Suppressor macrophage treated with lipopolysaccharide for 4 hours (primary cell): ENCODE results near the gene MAPRE3.
"Not testable (repeated sequence)": the region's sequence is repeated elsewhere in the genome, so short reads cannot be mapped to it uniquely, and the experiment has no call there.

ENCODE experiments used
- DNase-seq: peaks from one replicate; pipeline ENCODE4 v3.0.0-alpha.2; 2020

Gene MAPRE3

DNA sequence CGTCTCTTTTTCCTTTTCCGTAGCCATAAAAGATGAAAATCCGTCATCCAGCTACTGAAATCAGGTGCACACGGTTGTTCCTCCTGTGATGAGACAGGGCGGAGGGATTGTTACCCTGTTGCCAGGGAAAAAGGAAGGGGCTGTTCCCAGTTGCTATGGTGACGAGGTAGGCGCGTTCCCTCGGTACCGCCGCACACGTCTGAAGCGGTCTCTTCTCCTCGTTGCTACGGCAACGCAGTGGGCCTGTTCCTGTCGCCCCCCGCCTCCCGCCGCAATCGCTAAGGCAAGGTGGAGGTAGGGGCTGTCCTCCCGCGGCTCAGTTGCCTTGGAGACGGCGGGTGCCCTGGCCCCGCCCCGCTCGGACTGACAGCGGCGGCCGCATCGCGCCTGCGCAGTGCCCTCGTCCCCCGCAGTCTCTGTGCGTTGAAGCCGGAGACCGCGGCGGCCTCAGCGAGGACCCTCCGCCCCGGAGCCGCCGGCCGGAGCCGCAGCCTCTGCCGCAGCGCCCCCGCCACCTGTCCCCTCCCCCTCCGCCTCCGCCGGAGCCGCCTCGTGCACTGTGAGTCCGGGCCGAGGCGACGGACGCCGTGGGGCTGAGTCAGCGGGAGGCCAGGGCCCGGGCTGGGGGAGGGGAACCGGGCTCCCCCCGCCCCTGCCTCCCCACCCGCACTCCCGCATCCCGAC is at the start of gene MAPRE3:
Gene MAPRE3 (plus strand): TSS at position 394 of the 684 bp plus-strand sequence. CDS start 51,582 bp downstream, outside the sequence.
- DNase-seq, result peak; percentile 84

DNA sequence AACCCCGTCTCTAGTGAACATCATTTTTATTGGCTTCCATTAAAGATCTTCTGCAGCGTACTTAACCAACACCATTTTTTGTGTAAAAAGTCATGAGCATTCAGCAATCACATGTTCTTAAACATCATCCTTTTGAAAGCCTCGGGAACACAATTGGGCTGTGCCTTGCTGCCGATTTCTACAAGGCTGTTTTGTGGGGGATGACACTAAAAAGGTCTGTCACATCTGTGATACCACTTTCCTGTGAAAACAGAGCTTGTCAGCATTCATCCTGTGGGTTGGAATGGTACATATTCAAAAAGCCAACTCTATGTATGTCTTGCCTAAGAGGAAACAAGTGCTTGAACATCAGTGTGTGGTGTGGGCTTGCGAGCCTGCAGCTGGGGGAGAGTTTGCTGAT is 49.1 kb upstream of the MAPRE3 start:
- no peak for DNase-seq

DNA sequence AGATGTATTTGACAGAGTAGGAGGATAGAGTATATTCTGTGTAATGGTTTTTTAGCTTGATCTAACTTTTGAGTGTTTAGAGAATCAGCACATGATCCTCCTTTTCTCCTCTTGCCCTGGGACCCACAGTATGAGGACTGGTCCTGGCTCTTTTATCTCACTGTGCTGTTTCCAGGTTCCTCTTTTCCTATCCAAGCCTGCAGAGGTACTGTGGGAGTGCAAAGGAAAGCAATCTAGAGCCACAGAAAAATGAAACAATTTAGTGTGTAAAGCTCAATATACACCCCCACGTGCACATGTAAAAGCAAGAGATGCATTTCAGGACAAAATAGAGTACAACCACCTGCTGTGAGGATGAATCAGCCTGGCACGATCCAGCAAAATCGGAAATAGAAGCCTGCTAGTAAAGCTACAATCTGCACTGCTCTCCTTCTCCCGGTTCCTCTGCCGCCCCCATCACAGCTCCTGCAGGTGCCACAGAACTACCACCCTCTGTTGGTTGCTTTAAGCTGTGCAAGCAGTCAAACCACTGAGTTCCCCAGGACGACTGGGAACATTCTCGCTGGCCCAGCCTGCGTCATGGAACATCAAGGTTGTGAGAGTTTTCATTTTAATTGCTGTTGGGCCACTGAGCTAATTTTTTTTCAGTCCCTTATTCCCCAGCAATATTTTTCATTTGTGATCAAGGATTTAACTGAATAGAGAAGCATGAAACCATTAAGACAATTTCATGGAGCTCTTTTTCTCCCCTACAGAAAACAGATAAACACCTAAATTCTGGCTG is 47.8 kb upstream of the MAPRE3 start:
- DNase-seq, result peak; percentile 31

- DNase-seq, result not testable (repeated sequence)
Observed at GRCh38 chr2:26923189-26923466, 47.3 kb upstream of the MAPRE3 start.

GRCh38 chr2:26924731-26925099 is 45.7 kb upstream of the MAPRE3 start:
- no peak for DNase-seq

- no peak for DNase-seq
Observed at GRCh38 chr2:26925100-26925791, 45.2 kb upstream of the MAPRE3 start.

- no peak for DNase-seq
Observed at GRCh38 chr2:26927221-26927620, 43.2 kb upstream of the MAPRE3 start.

- DNase-seq, result no peak
Observed at GRCh38 chr2:26932974-26933373, 37.5 kb upstream of the MAPRE3 start.

GRCh38 chr2:26933431-26934334 is 36.8 kb upstream of the MAPRE3 start:
- DNase-seq, result no peak

- no peak for DNase-seq
Observed at GRCh38 chr2:26934335-26934724, 36.1 kb upstream of the MAPRE3 start.

DNA sequence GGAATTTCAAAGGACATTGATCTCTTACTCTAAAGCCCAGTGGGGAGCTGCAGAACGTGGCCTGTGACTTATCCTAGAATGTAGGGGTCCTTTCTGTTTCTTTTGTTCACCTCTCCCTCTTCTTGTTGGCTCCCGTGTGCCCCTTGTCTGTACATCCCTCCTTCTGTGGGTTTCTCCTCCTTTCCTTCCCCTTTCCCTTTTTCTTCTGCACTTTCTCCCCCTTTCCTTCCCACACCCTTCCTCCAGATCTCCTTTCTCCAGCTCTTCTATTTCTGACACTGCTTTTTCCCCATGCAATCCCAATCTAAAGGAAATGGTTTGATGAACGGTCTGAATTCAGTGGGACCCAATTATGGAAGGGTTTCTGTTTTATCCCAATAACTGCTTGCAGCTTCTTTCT is 35.5 kb upstream of the MAPRE3 start:
- DNase-seq, result no peak

DNA sequence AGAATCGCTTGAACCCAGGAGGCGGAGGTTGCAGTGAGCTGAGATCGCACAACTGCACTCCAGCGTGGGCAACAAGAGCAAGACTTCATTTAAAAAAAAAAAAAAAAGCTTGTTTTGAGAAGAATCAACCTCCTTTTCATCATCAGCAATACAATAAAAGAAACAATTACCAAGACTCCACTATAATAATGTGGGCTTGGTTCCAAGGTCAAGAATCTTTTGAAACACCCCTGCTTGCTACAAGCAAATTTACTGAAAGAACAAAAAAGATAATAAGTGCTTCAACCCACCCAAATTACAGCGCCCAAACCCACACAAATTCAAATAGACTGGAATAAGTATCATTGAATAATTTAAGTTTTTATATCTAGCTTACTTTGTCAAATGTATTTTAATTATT is 33.6 kb upstream of the MAPRE3 start:
- no peak for DNase-seq

- no peak for DNase-seq
Observed at GRCh38 chr2:26938399-26939118, 31.9 kb upstream of the MAPRE3 start.

- no peak for DNase-seq
Observed at GRCh38 chr2:26940001-26940400, 30.4 kb upstream of the MAPRE3 start.

DNA sequence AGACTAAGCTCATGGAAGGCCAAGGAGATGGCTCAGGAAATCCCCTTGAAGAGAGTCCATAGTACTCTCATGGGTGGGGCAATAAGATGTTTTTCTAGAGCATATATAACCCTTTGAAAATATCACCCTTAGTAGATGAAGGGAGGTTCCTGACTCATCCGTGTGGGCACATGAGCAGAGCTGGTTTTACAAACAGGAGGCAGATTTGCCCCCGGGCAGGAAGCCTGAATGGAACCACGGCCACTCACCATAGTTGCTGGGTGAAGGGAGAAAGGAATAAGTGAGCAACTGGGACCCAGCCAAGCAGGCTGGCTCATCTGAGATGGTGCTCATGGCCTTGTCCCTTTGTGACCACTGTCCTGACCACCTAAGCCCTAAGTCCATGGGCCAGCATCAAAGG is 29.0 kb upstream of the MAPRE3 start:
- DNase-seq, result no peak

- peak; percentile 62 for DNase-seq
Observed at GRCh38 chr2:26942543-26943295, 27.7 kb upstream of the MAPRE3 start.

DNA sequence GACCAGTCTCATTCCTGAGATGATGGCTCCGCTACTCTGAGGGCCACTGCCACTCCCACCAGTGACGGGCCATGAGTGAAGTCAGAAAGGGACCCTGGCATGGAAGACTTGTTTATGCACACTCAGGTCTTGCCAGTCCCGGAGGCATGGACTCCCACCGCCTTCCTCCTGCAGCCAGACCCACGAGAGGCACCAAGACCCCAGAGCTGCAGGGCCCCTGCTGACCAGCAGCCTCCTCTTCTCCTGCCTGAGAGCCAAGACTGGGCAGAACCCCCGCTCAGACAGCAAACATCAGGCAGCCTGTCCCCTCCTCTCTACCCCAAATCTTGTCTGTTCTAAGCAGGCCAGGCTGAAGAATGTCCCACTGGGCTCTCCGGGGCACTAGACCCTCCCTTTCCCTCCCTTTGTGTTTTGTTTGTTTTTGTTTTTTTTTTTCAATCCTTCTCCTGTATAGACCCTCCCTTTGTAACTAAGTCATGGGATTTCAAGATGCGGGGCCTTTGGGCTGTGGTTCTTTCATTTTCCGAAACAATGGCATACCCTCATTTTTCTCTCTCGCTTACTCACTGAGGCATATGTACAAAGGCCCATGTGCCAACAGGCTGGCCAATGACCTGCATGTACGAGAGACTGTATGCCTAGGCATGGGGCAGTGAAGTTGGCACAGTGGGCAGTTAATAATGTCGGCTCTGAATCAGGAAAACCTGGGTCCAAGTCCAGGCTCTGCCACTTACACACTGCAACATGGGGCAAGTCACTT is 24.3 kb upstream of the MAPRE3 start:
- no peak for DNase-seq

DNA sequence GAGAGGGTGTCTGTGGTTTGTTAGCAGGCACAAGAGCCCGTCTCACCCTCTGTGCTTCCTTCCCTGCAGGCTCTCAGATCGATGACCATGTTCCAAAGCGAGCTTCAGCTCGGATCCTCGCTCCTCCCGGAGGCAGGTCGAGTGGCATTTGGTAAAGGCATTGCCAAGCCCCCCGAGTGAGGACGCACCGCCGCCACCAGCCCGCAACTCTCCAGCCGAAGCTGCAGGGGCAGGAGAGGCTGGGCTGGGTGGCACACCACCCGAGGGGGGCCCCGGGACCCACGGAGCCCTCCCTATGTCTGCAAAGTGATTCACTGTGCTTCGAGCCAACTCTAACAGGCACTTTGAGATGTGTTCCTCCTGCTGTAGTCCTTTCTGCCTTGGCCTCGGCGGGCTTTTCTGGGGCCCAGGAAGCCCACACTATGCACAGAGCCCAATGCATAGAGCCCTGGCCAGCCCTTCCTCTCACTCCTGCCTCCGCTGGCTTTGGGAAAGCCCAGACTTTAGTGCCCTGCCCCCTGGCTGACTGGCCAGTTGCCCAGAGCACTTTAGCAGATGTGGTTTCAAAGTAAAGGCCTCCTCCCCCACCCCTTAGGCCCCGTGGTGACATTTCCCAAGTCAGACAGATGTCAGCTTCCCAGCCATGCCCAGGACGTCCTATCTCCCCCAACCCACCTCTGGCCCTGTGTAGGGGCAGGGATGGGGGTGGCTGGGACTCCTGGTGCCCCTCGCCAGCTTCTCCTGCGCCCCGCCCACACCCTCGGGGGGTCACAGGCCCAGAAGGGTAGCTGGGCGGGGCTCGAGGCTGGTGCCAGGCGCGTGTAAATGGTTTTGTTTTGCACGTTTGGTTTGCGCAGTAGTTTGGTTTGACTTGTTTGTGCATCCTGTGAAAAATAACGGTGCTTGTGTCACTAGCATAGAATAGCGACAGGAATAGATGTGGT is 23.3 kb upstream of the MAPRE3 start:
- peak; percentile 47 for DNase-seq

- DNase-seq, result no peak
Observed at GRCh38 chr2:26948800-26949199, 21.6 kb upstream of the MAPRE3 start.

DNA sequence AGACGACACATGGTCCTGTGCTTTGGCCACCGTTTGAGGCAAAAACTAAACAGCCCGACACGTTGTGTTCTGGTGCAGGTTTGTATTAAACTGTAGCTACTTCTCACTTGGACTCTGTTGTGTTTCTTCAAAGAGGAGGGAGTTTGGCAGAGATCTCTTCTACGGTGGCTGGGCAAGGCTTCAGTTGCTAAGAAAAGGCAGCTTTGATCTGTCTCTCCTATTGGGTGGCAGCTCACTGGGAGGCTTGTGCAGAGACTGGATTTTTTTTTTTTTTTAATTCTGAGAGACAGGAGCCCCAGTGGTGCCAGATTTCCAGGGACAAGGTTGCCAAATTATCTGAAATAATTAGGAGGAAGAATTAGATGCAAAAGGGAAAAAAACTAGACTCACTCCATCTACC is 20.2 kb upstream of the MAPRE3 start:
- DNase-seq, result no peak
